GM23248 (cell line): ENCODE measurements around the gene SPAG9.

Source experiments
- EZH2 ChIP-seq: fragments of 200-600 bp; sonication (generic); IDR thresholded peaks from 2 replicates; pipeline ENCODE4 v1.6.1; 2018; ENCODE audit warnings: antibody characterized with exemption, mild to moderate bottlenecking; ENCODE audit not compliant: insufficient read depth, poor library complexity, severe bottlenecking
- EZH2phosphoT487 ChIP-seq: fragments of 200-600 bp; sonication (generic); IDR thresholded peaks from 2 replicates; pipeline ENCODE4 v1.6.1; 2018; ENCODE audit warnings: antibody characterized with exemption, moderate library complexity, mild to moderate bottlenecking, low read depth; ENCODE audit not compliant: insufficient read depth

DNA sequence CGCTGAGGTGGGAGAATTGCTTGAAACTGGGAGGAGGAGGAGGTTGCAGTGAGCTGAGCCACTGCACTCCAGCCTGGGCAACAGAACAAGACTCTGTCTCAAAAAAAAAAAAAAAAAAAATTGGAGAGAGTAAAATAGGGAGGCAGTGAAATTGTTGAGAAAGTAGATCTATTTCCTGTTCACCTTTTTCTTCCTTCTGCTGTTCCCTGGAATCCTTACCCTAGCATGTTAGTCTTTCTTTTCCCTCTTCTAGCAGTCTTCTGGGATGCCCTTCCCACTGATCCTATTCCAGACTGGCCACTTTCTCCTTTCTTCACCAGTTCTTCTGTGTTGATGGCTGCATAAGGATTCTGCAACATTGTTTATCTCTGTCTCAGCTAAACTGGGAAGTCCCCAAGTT, 48.7 kb upstream of the SPAG9 start:
- TF ChIP-seq EZH2phosphoT487 = no peak
- TF ChIP-seq EZH2 = no peak
